Left lung (tissue), 10 donors: ENCODE measurements around the gene RPL39L. TPM values are rescaled to one million over a fixed set of nuclear protein-coding genes. Genes with fewer than 3 reads are reported as not detected.

Experiments
- ATAC-seq: fragments of 200-7000 bp; cut with Tn5 transposase; one replicate; pipeline ENCODE4 v1.9.1; 2020; ENCODE audit warnings: moderate library complexity
- DNase-seq, 4 donors: peaks; one replicate each; pipeline ENCODE4 v3.0.0-alpha.2; 2013 to 2020
- H3K27ac ChIP-seq, 2 donors: fragments of 200-600 bp; sonication (generic) in 1 of 2; one replicate each; pipeline versions ENCODE4 v1.5.0 to v1.8.0; 2020 to 2021
- H3K27me3 ChIP-seq, 2 donors: fragments of 200-600 bp; sonication (generic) in 1 of 2; one replicate each; pipeline versions ENCODE4 v1.5.0 to v1.8.0; 2020 to 2021
- H3K36me3 ChIP-seq, 2 donors: fragments of 200-600 bp; sonication (generic) in 1 of 2; one replicate each; pipeline versions ENCODE4 v1.5.0 to v1.8.0; 2020 to 2021
- H3K4me1 ChIP-seq, 2 donors: fragments of 200-600 bp; one replicate each; pipeline ENCODE4 v1.8.0; 2021
- H3K4me3 ChIP-seq, 2 donors: fragments of 200-600 bp; sonication (generic) in 1 of 2; one replicate each; pipeline versions ENCODE4 v1.5.0 to v1.8.0; 2020 to 2021; ENCODE audit warnings: mild to moderate bottlenecking in 1 of 2
- H3K9me3 ChIP-seq, 2 donors: fragments of 200-600 bp; sonication (generic) in 1 of 2; one replicate each; pipeline versions ENCODE4 v1.5.0 to v1.8.0; 2020 to 2021
- intact Hi-C, 2 donors: fragments of 100-400 bp; cut with DNase I; formaldehyde crosslinking; loops; one replicate each; pipeline versions ENCODE4 v1.11.2 to v1.14.2; 2022
- polyA plus RNA-seq, 6 donors: library from polyadenylated mRNA; unstranded; fragments of 120-200 nt; gene quantifications; one replicate each; pipeline ENCODE4 v1.2.1, GENCODE V29; 2013; ENCODE audit not compliant: insufficient read length in 6 of 6
- total RNA-seq, 2 donors: library from RNA; stranded (reverse); fragmentation: NEBNext Ultra II Directional; extraction: Animal tissue kit (Norgen Biotek cat#: 25700); gene quantifications; one replicate each; pipeline ENCODE4 v1.2.1, GENCODE V29; 2021
- TF ChIP-seq, protein P1 (sequence below), 2 donors: fragments of 200-600 bp; sonication (generic) in 1 of 2; IDR thresholded peaks; one replicate each; pipeline versions ENCODE4 v1.5.0 to v1.8.0; 2021; ENCODE audit warnings: antibody characterized with exemption in 2 of 2
- donor health status: DM: no; HTN: yes; CAD: no.
- donor health status: DM: no; HTN: no; CAD: no.

RPL39L gene
- total and polyA plus RNA-seq, 8 donors = 7.4 to 19.9 (median 13.5) TPM

DNA sequence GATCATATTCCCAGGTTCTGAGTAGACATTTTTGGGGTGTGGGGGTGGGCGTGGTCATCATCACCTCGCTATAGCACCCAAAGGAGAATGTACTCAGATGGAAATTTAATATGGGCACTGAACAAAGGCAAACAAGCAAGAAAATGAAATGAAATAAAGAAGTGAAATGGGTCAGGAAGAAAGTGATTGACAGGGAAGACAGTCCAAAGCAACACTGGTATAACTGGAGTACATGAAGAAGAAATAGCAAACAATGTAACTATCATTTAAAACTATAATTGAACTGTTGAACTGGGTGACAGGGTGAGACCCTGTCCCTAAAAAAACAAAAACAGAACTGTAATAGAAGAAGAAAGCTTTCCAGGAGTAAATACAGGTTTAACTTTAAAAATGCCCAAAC, 24.8 kb downstream of the RPL39L start:
- Histone ChIP-seq H3K9me3 (no peaks in the 10 kb centered on the region), H3K27ac (no peak overlapping the region), H3K27me3 (no peaks in the 10 kb centered on the region), H3K4me1 (no peaks in the 10 kb centered on the region), H3K36me3 (no peaks in the 10 kb centered on the region), H3K4me3 (no peak overlapping the region)
- TF ChIP-seq, protein P1, sequence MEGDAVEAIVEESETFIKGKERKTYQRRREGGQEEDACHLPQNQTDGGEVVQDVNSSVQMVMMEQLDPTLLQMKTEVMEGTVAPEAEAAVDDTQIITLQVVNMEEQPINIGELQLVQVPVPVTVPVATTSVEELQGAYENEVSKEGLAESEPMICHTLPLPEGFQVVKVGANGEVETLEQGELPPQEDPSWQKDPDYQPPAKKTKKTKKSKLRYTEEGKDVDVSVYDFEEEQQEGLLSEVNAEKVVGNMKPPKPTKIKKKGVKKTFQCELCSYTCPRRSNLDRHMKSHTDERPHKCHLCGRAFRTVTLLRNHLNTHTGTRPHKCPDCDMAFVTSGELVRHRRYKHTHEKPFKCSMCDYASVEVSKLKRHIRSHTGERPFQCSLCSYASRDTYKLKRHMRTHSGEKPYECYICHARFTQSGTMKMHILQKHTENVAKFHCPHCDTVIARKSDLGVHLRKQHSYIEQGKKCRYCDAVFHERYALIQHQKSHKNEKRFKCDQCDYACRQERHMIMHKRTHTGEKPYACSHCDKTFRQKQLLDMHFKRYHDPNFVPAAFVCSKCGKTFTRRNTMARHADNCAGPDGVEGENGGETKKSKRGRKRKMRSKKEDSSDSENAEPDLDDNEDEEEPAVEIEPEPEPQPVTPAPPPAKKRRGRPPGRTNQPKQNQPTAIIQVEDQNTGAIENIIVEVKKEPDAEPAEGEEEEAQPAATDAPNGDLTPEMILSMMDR (IDR thresholded peaks at IDR 0.05) = no peak
- no peak for DNase-seq
- intact Hi-C loops = loop anchor here in 1 of 2 donors (10.0 kb wide), 1 partner anchor 50 kb away; no protein-coding TSS in a partner anchor
- ATAC-seq = no peak

DNA sequence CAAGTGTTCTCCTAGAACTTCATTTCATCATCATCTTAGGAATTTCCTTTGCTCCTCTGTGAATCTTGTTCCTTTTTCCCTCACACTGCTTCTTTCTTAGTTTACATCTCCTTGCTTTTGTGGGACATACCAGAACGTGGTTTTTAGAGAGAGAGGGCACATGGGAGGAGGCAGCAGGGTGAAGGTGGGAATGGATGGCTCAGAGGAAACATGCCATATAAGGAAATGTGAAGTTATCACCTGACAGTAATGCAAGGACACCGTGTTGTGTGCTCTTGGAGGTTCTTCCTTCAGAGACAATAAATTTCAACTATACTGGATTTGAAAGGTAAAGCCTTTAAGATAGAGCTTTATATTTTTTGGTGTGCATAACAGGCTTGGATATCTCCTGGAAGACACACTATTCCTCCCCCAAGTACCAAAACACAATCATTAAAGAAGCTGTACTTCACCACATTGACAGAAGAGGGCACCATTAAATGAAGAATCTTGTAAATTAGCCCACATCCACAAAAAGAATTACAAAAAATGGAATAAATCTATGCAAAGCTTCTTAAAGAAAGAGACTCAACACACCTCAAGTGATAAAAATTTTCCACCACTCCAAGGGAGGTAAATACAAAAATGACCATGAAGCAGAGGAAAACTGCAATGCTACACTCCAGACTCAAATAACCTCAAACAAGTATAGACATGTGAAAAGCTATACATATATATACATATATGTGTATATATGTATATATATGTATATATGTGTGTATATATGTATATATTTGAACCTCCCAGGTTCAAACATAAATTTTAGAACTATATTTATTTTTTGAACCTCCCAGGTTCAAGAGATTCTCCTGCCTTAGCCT, 26.1 kb downstream of the RPL39L start:
- TF ChIP-seq, protein P1 (IDR thresholded peaks at IDR 0.05) = peak; percentile 42 to 54
- H3K9me3 ChIP-seq = no peaks in the 10 kb centered on the region
- H3K4me3 ChIP-seq = no peak overlapping the region
- H3K4me1 ChIP-seq = no peaks in the 10 kb centered on the region
- DNase-seq (no peak), ATAC-seq (peak; percentile 44)
- H3K27me3 ChIP-seq = no peaks in the 10 kb centered on the region
- H3K36me3 ChIP-seq = no peaks in the 10 kb centered on the region
- H3K27ac ChIP-seq = no peak overlapping the region
- intact Hi-C loops = loop anchor here in 1 of 2 donors (10.0 kb wide), 1 partner anchor 52 kb away; no protein-coding TSS in a partner anchor

DNA sequence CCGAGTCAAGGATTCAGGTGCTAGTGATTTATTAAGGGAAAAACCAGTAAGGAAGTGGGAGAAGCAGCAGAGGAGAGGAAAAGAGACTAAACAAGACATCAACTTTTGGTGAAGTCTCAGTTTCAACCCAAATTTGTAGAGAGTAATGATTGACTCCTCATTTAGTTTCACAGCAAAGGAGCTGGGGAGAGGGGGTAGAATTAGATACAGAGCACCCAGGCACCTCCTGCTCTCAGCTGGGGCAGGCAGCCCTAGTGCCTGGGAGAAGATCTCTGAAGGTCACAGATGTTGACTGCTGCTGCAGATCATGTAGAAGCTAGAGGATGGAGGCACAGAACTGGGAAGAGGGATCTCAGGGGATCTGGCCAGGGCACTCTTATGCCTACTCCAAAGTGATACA, 29.1 kb downstream of the RPL39L start:
- ATAC-seq (no peak), DNase-seq (no peak)
- Histone ChIP-seq H3K27me3 (no peaks in the 10 kb centered on the region), H3K4me1 (no peaks in the 10 kb centered on the region), H3K4me3 (no peak overlapping the region), H3K27ac (no peak overlapping the region), H3K36me3 (no peaks in the 10 kb centered on the region), H3K9me3 (no peaks in the 10 kb centered on the region)
- TF ChIP-seq, protein P1 (IDR thresholded peaks at IDR 0.05) = no peak
- intact Hi-C loops = loop anchor here in 1 of 2 donors (10.0 kb wide), 1 partner anchor 55 kb away; no protein-coding TSS in a partner anchor

DNA sequence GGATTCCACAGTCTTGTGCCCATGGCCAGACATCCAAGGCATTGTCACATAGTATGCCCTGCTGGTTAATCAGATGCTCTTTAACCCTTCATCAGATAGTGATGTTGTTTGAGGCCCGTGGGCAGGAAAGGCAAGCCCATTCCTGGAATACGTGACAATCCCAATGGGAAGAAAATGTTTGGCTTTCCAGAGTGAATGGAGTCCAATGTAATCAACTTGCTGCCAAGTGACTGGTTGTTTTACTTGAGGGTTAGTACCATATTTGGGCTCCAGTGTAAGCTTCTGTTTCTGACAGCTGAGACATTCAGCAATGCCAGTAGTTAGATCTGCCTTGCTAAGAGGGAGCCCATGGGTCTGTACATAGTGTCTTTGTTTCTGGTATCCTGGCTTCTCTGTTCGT, 31.3 kb downstream of the RPL39L start:
- ATAC-seq = no peak
- H3K36me3 ChIP-seq = no peaks in the 10 kb centered on the region
- no peak overlapping the region for H3K4me3 ChIP-seq
- no peak for DNase-seq
- TF ChIP-seq, protein P1 (IDR thresholded peaks at IDR 0.05) = no peak
- intact Hi-C loops = no loop called here
- H3K9me3 ChIP-seq = no peaks in the 10 kb centered on the region
- H3K27me3 ChIP-seq = no peaks in the 10 kb centered on the region
- H3K27ac ChIP-seq = no peak overlapping the region
- no peaks in the 10 kb centered on the region for H3K4me1 ChIP-seq

DNA sequence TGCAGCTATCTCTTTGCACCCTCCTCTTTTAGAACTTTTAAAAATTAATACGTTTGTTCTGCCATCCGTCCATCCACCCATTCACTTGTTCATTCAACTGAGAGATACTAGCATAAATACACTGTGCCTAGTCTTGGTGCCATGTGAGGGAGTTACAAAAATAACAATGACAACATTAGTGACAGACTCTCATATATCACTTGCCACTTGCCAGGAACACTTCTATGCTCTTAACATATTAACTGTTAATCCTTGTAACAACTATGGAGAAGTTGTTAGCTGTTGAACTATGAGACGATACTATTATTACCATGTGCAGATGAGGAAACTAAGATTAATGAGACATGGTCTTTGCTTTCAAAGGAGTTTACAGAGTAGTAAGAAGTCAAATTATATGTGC, 33.6 kb downstream of the RPL39L start:
- H3K27ac ChIP-seq = no peak overlapping the region
- H3K9me3 ChIP-seq = no peaks in the 10 kb centered on the region
- H3K4me1 ChIP-seq = peaks cover 11 to 15% of the 10 kb centered on the region in 2 donors
- DNase-seq (no peak), ATAC-seq (no peak)
- intact Hi-C loops = no loop called here
- no peaks in the 10 kb centered on the region for H3K36me3 ChIP-seq
- H3K27me3 ChIP-seq = no peaks in the 10 kb centered on the region
- H3K4me3 ChIP-seq = no peak overlapping the region
- TF ChIP-seq, protein P1 (IDR thresholded peaks at IDR 0.05) = no peak
